DMS53 treated with DMSO at 0.1 percent for 48 hours (cell line): ENCODE data around the gene MAN1B1.

Source experiments
- DNase-seq: peaks from one replicate; lab custom pipeline; 2025; ENCODE audit not compliant: unreplicated experiment; lab: John Stamatoyannopoulos, UW

MAN1B1 gene

DNA sequence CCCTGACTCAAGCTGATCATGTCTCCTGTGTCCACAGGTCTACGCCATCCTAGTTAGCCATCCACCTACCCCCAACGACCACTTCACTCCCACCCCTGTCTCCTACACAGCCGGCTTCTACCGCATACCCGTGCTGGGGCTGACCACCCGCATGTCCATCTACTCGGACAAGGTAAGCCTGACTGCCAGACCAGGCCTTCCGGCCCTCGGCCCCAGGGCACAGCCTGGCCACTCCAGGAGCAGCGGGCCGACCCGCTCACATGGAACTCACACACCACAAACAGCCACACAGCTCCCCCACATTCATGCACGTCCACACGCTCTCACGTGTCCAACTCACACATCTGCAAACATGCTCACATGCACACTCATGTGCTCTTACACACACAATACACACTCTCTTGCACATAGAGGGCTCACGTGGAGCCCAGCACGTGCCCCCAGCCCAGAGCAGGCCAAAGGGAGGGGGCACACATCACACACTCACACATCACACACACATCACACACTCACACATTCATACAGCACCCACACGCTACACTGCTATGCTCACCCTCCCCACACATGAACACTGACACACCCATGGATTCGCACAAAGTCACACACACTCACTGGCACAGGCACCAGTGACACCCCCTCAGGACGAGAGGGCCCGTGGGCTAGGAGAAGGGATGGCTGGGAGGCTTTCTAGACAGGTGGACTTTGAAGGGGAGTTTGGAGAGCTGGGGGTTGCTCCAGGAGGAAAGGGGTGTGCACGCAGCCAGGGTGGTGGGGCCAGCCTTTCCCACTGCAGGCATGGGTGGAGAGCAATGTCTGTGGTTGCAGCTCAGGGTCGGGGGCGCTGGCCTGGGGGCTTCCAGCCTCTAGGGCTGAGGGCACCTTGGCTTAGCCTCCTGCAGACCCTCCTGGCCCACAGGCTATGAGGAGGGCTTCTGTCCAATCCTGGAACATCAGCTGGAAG lies 55.5 kb downstream of the MAN1B1 start:
- DNase-seq = no peak

DNA sequence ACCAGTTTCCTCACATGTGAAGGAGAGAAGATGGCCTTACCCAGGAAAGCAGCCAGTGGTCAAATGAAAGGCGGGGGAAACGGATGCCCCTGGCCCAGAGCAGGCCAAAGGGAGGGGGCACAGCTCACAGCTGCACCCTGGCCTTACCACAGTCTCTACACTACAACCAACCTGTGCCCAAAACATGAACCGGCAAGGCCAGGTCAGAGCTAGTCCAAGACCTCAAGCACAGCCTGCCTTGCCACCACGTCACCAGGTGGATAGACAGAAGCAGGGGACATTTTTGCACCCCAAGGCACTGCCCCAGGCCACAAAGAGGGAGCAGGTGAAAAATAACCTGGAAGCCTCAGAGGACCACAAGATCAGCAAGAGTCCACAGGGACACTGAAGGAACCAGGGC lies 56.7 kb downstream of the MAN1B1 start:
- DNase-seq = no peak

DNA sequence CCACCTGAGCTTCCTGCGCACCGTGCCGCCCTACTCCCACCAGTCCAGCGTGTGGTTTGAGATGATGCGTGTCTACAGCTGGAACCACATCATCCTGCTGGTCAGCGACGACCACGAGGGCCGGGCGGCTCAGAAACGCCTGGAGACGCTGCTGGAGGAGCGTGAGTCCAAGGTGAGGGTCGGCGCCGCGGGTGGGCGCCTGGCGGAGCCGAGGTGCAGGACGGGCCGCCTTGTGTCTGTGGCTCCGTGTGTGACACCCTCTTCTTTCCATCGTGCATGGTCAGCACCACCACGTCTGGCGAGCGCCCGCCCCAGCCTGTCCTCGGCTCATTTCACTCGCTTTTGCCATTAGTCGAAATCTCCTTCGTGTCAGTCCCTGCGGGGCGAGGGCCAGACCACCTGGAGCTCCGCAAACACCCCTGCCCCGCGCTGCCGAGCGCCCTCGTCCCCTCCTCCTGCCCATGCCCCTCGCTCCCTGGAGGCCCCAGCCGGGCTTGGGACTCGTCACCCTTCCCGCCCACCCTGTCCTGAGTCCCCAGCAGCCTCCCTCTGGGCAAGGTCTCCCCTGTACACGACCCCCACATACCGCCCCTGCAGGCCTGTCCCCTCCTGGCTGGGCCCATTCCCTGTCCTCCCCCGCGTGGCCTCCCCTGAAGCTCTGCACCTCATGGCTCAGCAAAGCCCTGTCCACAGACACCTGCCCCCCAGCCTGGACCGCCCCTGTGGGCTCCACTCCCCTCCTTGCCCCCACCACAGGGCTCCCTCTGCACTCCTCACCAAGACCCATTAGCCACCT lies 59.1 kb downstream of the MAN1B1 start:
- no peak for DNase-seq

DNA sequence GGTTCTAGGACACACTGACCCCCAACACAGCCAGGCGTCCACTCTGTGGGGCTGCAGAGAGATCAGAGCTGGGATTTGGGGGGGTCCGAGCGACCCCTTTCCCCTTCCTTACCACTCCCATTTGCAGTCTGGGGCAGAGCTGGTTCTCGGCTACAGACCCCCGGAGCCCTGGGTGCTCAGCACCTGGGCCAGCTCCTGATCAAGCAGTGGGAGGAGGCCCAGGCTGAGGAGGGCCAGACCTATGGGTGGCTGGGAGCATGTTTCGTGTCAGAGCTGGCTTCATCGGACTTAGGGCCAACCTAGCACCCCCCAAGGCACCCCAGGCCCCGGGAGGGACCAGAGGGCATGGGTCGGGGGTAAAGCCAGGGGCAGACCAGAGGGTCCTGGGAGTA lies 59.7 kb downstream of the MAN1B1 start:
- DNase-seq = no peak

DNA sequence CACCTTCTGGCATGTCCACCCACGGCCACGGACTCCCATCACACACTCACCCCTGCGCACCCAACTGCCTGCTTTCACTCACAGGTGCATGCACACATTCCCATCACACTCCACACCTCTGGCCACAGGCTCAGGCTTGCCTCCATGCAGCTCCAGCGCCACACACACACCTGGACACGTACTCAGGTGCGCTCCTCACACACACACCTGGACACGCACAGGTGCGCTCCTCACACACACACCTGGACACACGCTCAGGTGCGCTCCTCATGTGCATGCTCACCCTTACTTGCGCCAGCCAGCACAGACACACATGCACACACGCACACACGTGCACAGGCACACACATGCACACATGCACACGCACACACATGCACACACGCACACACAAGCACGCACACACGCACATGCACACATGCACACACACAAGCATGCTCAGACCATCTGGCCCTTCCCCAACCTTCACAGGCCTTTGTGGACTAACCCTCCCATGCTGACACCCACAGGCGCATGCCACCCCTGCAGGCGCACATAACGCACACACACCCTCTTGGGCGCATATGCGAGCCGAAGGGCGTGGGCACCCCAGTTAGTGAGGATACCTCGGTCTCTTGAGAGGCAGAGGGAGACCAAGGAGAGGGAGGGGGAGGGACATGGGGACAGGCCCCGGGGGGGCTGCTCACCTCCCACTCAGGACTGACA lies 60.5 kb downstream of the MAN1B1 start:
- DNase-seq = no peak

DNA sequence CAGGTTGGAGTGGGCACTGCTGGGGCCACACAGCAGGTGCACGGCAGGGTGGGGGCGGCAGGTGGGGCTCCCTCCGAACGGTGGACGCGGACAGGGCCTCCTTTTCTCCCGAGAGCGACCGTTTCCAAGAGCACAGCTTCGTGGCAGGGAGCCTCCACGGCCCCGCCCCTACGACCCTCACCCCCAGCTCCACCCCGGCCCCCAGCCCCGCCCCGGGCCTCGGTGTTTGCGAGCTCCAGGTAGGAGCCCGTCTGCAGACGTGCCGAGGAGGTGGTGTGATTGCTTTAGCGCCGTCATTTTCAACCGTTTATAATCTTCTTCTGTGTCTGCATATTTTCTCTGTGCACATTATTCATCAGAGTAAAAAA lies 61.0 kb downstream of the MAN1B1 start:
- no peak for DNase-seq

DNA sequence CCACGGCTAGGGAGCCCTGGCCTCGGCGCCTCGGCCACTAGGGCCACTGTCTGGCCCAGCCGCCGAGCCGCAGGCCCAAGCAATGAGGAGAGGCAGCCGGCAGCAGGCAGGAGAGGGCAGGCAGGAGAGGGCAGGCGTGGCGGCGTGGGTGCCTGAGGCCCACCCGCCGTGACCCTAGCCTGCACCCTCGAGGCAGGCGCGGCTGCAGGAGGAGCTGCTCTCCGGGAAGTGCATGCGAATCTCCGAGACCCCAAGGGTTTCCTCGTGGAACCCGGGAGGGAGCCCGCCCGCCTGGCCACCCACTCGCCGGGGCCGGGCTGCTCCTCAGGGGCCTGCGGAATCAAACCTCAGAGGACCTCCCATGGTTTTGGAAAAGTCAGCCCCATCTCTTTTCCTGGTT lies 61.5 kb downstream of the MAN1B1 start:
- DNase-seq = no peak

DNA sequence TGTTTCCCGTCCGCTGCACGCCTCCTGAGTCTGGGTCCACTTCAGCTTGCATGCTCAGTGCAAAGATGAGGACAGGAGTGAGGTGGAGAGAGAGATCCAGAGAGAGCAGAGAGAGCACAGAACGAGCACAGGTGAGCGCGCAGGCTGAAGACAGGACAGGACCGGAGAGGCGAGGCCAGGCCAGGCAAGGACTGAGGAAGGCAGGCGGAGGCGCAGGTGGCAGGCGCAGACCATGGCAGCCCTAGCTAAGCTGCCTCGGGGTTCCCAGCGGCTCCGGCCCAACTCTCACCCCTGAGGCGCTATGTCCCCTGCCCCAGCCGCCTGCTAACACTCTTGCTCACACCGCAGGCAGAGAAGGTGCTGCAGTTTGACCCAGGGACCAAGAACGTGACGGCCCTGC lies 61.9 kb downstream of the MAN1B1 start:
- peak; percentile 51 for DNase-seq

DNA sequence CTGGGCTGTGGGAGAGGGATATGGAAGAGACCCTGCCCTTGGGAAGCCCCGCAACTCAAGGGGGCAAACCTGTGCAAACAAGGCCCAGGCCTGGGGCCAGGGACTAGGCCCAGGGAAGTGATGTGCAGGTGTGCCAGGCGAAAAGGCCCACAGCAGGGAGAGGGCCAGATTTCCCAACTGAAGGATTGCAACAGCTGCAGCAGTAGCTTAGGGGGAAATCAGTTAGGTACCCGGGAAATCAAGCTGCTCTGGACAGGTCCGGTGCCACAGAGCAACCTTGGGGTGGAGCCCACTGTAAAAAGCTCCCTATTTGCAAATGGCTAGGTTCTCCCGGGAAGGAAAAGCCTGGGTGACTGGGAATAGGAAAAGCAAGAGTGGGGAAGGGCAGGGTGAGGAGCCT lies 62.6 kb downstream of the MAN1B1 start:
- DNase-seq = no peak

DNA sequence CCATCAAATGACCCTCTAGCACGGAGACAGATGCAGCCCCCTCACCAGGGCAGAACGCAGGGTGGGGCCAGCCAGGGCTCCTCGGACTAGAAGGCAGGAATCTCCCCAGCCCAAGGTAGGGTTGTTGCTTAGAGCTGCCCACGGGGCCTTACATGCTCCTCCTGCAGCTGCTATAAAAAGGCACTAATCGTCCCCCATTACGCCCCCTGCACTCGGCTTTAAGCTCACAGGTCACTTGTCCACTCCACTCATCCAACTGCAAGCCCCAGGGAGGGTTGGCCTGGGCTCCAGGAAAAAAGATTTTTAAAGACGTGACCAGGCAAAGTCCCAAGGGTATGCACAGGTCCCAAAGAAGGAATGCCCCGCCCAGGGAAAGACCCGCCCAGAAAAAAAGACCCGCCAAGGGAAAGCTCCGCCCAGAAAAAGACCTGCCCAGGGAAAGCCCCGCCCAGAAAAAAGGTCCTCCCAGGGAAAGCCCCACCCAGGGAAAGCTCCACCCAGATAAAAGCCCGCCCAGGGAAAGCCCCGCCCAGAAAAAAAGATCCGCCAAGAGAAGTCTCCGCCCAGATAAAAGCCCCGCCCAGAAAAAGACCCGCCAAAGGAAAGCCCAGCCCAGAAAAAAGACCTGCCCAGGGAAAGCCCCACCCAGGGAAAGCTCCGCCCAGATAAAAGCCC lies 63.3 kb downstream of the MAN1B1 start:
- no peak for DNase-seq

DNA sequence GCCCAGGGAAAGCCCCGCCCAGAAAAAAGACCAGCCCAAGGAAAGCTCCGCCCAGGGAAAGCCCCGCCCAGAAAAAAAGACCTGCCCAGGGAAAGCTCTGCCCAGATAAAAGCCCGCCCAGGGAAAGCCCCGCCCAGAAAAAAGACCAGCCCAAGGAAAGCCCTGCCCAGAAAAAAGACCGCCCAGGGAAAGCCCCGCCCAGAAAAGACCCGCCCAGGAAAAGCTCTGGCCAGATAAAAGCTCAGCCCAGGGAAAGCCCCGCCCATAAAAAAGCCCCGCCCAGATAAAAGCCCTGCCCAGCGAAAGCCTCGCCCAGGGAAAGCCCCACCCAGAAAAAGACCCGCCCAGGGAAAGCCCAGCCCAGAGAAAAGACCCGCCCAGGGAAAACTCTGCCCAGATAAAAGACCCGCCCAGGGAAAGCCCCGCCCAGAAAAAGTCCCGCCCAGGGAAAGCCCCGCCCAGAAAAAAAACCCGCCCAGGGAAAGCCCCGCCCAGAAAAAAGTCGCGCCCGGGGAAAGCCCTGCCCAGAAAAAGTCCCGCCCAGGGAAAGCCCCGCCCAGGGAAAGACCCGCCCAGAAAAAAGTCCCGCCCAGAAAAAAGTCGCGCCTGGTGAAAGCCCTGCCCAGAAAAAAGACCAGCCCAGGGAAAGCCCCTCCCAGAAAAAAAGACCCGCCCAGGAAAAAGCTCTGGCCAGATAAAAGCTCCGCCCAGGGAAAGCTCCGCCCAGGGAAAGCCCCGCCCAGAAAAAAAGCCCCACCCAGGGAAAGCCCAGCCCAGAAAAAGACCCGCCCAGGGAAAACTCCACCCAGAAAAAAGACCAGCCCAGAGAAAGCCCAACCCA lies 64.1 kb downstream of the MAN1B1 start:
- no peak for DNase-seq

DNA sequence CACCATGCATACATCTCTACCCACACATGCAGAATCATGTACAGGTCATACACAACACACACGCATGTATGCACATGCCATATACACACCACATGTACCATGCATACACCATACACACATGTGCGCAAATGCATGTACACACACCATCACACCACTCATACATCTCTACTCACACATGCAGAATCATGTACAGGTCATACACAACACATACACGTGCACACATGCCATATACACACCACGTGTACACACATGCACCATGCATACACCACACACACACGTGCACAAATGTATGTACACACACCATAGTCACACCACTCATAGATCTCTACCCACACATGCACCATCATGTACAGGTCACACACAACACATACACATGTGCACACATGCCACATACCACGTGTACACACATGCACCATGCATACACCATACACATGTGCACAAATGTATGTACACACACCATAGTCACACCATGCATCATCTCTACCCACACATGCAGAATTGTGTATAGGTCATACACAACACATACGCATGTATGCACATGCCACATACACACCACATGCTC lies 66.1 kb downstream of the MAN1B1 start:
- DNase-seq = no peak

DNA sequence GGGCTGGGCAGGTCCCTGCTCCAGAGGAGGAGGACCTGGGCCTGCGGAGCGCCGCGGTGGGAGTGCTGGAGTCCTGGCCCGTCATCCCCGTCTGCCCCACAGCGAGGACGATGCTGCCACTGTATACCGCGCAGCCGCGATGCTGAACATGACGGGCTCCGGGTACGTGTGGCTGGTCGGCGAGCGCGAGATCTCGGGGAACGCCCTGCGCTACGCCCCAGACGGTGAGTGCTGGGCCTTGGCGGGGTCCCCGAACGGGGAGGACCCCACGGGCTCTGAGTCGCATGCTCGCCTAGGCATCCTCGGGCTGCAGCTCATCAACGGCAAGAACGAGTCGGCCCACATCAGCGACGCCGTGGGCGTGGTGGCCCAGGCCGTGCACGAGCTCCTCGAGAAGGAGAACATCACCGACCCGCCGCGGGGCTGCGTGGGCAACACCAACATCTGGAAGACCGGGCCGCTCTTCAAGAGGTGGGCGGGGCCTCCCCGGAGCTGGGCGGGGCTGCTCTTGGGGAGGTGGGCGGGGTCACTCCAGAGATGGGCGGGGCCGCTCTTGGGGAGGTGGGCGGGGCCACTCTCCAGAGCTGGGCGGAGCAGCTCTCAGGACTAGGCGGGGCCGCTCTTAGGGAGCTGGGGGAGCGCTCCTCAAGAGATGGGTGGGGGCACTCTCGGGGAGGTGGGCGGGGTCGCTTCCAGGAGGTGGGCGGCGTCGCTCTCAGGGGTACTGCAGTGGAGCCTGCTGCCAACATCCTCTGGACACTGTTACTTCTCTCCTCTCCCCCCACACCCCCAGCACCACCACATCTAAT lies 70.0 kb downstream of the MAN1B1 start:
- DNase-seq = no peak

DNA sequence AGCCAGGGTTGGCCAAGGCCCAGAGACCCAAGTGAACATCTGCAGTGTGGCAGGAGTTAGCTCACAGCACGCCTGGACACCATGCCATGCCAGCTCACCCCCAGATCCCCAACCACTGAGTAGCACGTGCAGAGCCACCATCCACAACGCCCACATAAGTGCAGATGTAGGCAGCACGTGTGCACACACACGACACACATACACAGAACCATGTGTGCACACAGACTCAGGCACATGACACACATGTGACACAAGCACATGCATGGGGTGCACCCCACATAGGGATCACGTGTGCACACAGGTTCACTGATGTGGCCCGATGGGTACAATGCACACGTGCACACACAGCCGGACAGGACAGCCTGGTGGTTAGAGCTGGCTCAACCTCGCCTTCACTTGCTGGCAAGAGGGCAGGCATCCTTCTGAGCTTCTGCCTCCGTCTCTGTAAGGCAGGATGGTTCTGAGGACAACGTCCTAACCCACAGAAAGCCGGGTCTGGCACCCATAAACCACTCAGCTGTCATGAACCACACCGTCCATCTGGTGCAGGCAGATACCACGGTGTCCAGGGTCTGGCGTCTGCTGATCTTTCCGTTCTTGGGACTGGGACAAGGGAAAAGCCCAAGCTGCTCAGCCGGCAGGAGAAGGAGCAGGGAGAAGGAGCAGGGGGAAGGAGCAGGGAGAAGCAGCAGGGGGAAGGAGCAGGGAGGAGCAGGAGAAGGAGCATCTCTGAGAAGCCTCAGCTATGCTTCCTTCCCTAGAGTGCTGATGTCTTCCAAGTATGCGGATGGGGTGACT lies 71.0 kb downstream of the MAN1B1 start:
- DNase-seq = no peak

DNA sequence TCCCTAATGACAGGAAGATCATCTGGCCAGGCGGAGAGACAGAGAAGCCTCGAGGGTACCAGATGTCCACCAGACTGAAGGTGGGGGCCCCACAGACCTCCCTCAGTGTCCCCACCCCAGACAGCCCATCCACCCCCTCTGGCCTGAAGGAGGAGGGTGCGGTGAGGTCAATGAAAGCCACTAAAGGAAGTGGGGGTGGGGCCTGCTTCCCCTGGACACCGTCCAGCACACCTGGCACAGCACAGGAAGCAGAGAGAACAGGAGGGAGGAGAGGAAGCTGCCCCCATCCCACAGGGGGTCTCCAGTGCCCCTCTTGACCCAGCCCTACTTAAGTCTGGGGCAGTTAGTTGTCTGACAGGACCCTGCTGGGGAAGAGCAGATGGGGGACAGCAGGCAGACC lies 71.8 kb downstream of the MAN1B1 start:
- peak; percentile 24 for DNase-seq
